ENCODE measurements around the gene LMX1A.

GRCh38 chr1:165189011-165189410, 167.5 kb downstream of the LMX1A start:
- no peak for TF ChIP-seq CTCF (IDR thresholded peaks at IDR 0.05)
- TF ChIP-seq POLR2A (IDR thresholded peaks at IDR 0.05), result no peak

Measured in adrenal gland (tissue), 5 donors.